Measurements from ENCODE around the gene FGF11.

- TF ChIP-seq CTCF (IDR thresholded peaks at IDR 0.05) (no peak), POLR2AphosphoS5 (IDR thresholded peaks at IDR 0.05) (no peak), POLR2A (IDR thresholded peaks at IDR 0.05) (no peak)
These were observed 54.6 kb downstream of the FGF11 start for GRCh38 chr17:7493941-7494340.

Measured in stomach (tissue), 4 donors.